Loucy (cell line): Measurements from ENCODE around the gene CAMK2D.

ENCODE experiments used
- H2AFZ ChIP-seq: fragments of 200-600 bp; sonication (generic); 2 replicates; pipeline ENCODE4 v1.6.0; 2016; ENCODE audit warnings: antibody characterized with exemption, mild to moderate bottlenecking, low read length, moderate library complexity
- H3F3A ChIP-seq: fragments of 200-600 bp; 2 replicates; pipeline ENCODE4 v1.6.0; 2016; ENCODE audit warnings: antibody characterized with exemption, low read depth, mild to moderate bottlenecking
- H3K27me3 ChIP-seq: fragments of 200-600 bp; sonication (generic); 2 replicates; pipeline ENCODE4 v1.6.1; 2014; ENCODE audit warnings: low read length, mild to moderate bottlenecking; ENCODE audit not compliant: insufficient read depth, poor library complexity, severe bottlenecking
- H3K36me3 ChIP-seq: fragments of 200-600 bp; sonication (generic); 2 replicates; pipeline ENCODE4 v1.6.1; 2016; ENCODE audit warnings: low read length; ENCODE audit not compliant: insufficient read depth
- H3K4me1 ChIP-seq: fragments of 200-600 bp; sonication (generic); 2 replicates; pipeline ENCODE4 v1.5.1; 2014; ENCODE audit warnings: low read length, mild to moderate bottlenecking; ENCODE audit not compliant: insufficient read depth, poor library complexity, severe bottlenecking
- H3K4me2 ChIP-seq: fragments of 200-600 bp; sonication (generic); 2 replicates; pipeline ENCODE4 v1.6.0; 2014; ENCODE audit warnings: antibody characterized with exemption, low read length, low read depth, mild to moderate bottlenecking; ENCODE audit not compliant: poor library complexity, severe bottlenecking
- H3K4me3 ChIP-seq: fragments of 200-600 bp; sonication (generic); 2 replicates; pipeline ENCODE4 v1.5.1; 2014; ENCODE audit warnings: low read length, mild to moderate bottlenecking, mixed read lengths; ENCODE audit not compliant: poor library complexity, severe bottlenecking
- H3K79me2 ChIP-seq: fragments of 200-600 bp; sonication (generic); 2 replicates; pipeline ENCODE4 v1.6.1; 2014; ENCODE audit warnings: low read length; ENCODE audit not compliant: insufficient read depth
- H3K9ac ChIP-seq: fragments of 200-600 bp; sonication (generic); 2 replicates; pipeline ENCODE4 v1.6.0; 2014; ENCODE audit warnings: mild to moderate bottlenecking, low read depth, low read length, moderate library complexity; ENCODE audit not compliant: poor library complexity, severe bottlenecking
- H3K9me2 ChIP-seq: fragments of 200-600 bp; sonication (generic); replicated peaks from 2 replicates; pipeline ENCODE4 v1.6.1; 2016; ENCODE audit warnings: low read depth, low read length, mixed read lengths
- H3K9me3 ChIP-seq: fragments of 200-600 bp; sonication (generic); 2 replicates; pipeline ENCODE4 v1.6.1; 2014; ENCODE audit warnings: mild to moderate bottlenecking, antibody characterized with exemption, low read length, low read depth; ENCODE audit not compliant: insufficient read depth
- H4K20me1 ChIP-seq: fragments of 200-600 bp; sonication (generic); 2 replicates; pipeline ENCODE4 v1.6.0; 2014; ENCODE audit warnings: antibody characterized with exemption, low read length, mild to moderate bottlenecking; ENCODE audit not compliant: insufficient read depth, poor library complexity, severe bottlenecking
- EZH2phosphoT487 ChIP-seq: fragments of 200-600 bp; IDR thresholded peaks from 2 replicates; pipeline ENCODE4 v1.6.1; 2018; ENCODE audit warnings: antibody characterized with exemption, mild to moderate bottlenecking, moderate library complexity, borderline replicate concordance
- TF ChIP-seq, protein P1 (sequence below): fragments of 200-600 bp; sonication (generic); conservative IDR thresholded peaks from 2 replicates; pipeline ENCODE4 v1.5.1; 2014; ENCODE audit warnings: mild to moderate bottlenecking, antibody characterized with exemption, low read length

Gene CAMK2D

DNA sequence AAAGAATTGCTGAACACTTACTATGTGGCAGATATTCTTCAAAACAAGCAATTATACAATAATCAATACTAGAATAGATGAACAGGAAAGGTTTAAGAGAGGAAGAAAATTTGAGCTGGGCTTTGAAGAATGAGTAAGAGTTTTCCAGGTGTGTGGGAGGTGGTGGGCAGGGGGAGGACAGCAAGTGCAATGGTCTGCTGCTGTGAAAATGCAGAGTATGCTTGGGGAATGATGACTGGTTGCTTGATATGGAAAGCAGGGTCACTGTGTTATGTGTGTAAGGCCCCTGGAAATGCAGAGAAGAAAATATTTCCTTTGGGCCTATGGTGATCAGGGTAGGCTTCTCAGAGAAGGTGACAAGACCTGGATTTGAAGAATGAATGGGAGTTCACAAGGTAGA is 300.3 kb downstream of the CAMK2D start:
- Histone ChIP-seq H2AFZ (no peak overlapping the region), H3K9me3 (no peaks in the 10 kb centered on the region), H4K20me1 (no peaks in the 10 kb centered on the region), H3K79me2 (no peaks in the 10 kb centered on the region), H3K9ac (no peak overlapping the region), H3K27me3 (no peaks in the 10 kb centered on the region), H3K4me1 (no peaks in the 10 kb centered on the region), H3K4me2 (no peak overlapping the region), H3K36me3 (peaks cover 5% of the 10 kb centered on the region; the same call in 1 of the 2 replicates), H3F3A (no peaks in the 10 kb centered on the region), H3K4me3 (no peak overlapping the region), H3K9me2 (no peaks in the 10 kb centered on the region)
- no peak for TF ChIP-seq EZH2phosphoT487
- TF ChIP-seq, protein P1, sequence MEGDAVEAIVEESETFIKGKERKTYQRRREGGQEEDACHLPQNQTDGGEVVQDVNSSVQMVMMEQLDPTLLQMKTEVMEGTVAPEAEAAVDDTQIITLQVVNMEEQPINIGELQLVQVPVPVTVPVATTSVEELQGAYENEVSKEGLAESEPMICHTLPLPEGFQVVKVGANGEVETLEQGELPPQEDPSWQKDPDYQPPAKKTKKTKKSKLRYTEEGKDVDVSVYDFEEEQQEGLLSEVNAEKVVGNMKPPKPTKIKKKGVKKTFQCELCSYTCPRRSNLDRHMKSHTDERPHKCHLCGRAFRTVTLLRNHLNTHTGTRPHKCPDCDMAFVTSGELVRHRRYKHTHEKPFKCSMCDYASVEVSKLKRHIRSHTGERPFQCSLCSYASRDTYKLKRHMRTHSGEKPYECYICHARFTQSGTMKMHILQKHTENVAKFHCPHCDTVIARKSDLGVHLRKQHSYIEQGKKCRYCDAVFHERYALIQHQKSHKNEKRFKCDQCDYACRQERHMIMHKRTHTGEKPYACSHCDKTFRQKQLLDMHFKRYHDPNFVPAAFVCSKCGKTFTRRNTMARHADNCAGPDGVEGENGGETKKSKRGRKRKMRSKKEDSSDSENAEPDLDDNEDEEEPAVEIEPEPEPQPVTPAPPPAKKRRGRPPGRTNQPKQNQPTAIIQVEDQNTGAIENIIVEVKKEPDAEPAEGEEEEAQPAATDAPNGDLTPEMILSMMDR, result no peak

DNA sequence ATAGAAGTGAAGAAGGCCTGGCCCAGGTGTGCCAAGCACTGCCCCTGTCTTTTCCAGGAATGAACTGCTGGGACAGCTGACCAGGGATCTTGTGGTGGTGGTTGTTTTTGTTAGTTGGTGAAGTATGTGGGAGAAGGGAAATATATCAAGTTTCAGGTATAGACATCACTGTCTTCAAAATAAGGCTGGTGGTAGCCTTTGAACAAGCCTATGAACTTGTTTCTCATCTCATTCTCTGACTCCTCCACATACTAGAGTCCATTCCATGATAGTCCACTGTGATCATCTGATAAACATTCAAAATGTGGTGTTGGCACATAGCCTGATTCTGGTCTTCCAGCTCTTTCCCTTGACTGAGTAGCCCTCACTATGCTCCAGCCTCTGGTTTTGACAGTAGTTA is 303.7 kb downstream of the CAMK2D start:
- no peak for TF ChIP-seq EZH2phosphoT487
- TF ChIP-seq, protein P1, result no peak
- Histone ChIP-seq H3K4me3 (no peak overlapping the region), H4K20me1 (no peaks in the 10 kb centered on the region), H3F3A (no peaks in the 10 kb centered on the region), H3K36me3 (peaks cover 5% of the 10 kb centered on the region; the same call in 1 of the 2 replicates), H2AFZ (no peak overlapping the region), H3K4me2 (no peak overlapping the region), H3K4me1 (no peaks in the 10 kb centered on the region), H3K27me3 (no peaks in the 10 kb centered on the region), H3K79me2 (no peaks in the 10 kb centered on the region), H3K9me2 (no peaks in the 10 kb centered on the region), H3K9ac (no peak overlapping the region), H3K9me3 (no peaks in the 10 kb centered on the region)

DNA sequence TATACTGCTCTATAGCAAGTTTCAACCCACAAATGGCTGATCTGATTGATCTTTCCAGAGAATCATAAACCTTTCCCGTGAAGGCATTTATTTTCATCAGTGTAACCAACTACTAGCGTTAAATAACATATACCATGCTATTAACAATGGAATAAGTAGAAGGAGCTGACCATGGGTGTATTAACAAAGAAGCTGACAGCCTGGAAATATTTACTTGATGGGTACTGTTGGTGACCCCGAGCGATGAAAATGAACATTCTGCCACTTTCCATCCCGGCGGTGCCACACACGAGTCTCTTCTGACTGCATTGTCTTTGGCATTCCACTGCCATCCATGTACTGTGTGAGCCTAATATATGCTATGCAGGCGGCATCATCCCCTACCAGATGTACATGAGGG is 304.4 kb downstream of the CAMK2D start:
- Histone ChIP-seq H3K36me3 (peaks cover 5% of the 10 kb centered on the region; the same call in 1 of the 2 replicates), H3K4me1 (no peaks in the 10 kb centered on the region), H3F3A (no peaks in the 10 kb centered on the region), H3K4me3 (no peak overlapping the region), H3K27me3 (no peaks in the 10 kb centered on the region), H3K9me2 (no peaks in the 10 kb centered on the region), H3K4me2 (no peak overlapping the region), H3K9ac (no peak overlapping the region), H4K20me1 (no peaks in the 10 kb centered on the region), H3K79me2 (no peaks in the 10 kb centered on the region), H3K9me3 (no peaks in the 10 kb centered on the region), H2AFZ (no peak overlapping the region)
- TF ChIP-seq, protein P1, result no peak
